Heart left ventricle (tissue), 16 donors: ENCODE data around the gene CD151. TPM values are rescaled to one million over a fixed set of nuclear protein-coding genes. Genes with fewer than 3 reads are reported as not detected.
A peak's percentile ranks its signal among the peaks of the same experiment; 100 is the strongest.

ENCODE experiments used
- ATAC-seq, 4 donors: fragments of 200-7000 bp; cut with Tn5 transposase; one replicate each; pipeline ENCODE4 v1.9.1; 2020 to 2022; ENCODE audit warnings: moderate library complexity in 4 of 4, mild to moderate bottlenecking in 3 of 4, moderate number of reproducible peaks in 1 of 4
- DNase-seq, 5 donors: peaks; one replicate each; pipeline ENCODE4 v3.0.0-alpha.2; 2020
- H3K27ac ChIP-seq, 12 donors: fragments of 200-600 bp; sonication (generic) in 4 of 12; one replicate each; pipeline versions ENCODE4 v1.5.0 to v1.8.0; 2016 to 2022; ENCODE audit warnings: mild to moderate bottlenecking in 2 of 12
- H3K27me3 ChIP-seq, 9 donors: fragments of 200-600 bp; sonication (generic) in 2 of 9; one replicate each; pipeline versions ENCODE4 v1.5.1 to v1.8.0; 2016 to 2022; ENCODE audit warnings: mild to moderate bottlenecking in 3 of 9
- H3K36me3 ChIP-seq, 9 donors: fragments of 200-600 bp; sonication (generic) in 2 of 9; one replicate each; pipeline versions ENCODE4 v1.5.0 to v1.8.0; 2018 to 2022; ENCODE audit warnings: mild to moderate bottlenecking in 2 of 9
- H3K4me1 ChIP-seq, 12 donors: fragments of 200-600 bp; sonication (generic) in 4 of 12; one replicate each; pipeline versions ENCODE4 v1.5.0 to v1.8.0; 2016 to 2022; ENCODE audit warnings: mild to moderate bottlenecking in 3 of 12
- H3K4me3 ChIP-seq, 12 donors: fragments of 200-600 bp; sonication (generic) in 4 of 12; one replicate each; pipeline versions ENCODE4 v1.5.0 to v1.8.0; 2017 to 2022; ENCODE audit warnings: mild to moderate bottlenecking in 9 of 12, moderate library complexity in 4 of 12
- H3K9me3 ChIP-seq, 12 donors: fragments of 200-600 bp; sonication (generic) in 4 of 12; one replicate each; pipeline versions ENCODE4 v1.5.0 to v1.8.0; 2016 to 2022; ENCODE audit warnings: mild to moderate bottlenecking in 1 of 12
- CTCF ChIP-seq, 12 donors: fragments of 200-600 bp; sonication (generic) in 4 of 12; IDR thresholded peaks; one replicate each; pipeline versions ENCODE4 v1.5.0 to v1.8.0; 2018 to 2022; ENCODE audit warnings: antibody characterized with exemption in 12 of 12, mild to moderate bottlenecking in 5 of 12
- POLR2A ChIP-seq, 2 donors: fragments of 450-650 bp; IDR thresholded peaks; one replicate each; pipeline ENCODE4 v1.6.1; 2017; ENCODE audit warnings: antibody characterized with exemption in 2 of 2, mild to moderate bottlenecking in 2 of 2, moderate library complexity in 2 of 2
- WGBS, 4 donors: extraction: QIAGEN DNeasy Blood & Tissue Kit in 2 of 4; methylation state at CpG; one replicate each; pipeline versions ENCODE4 v1.1.5 to v1.1.7; 2013 to 2018; 5-methylcytosine and 5-hydroxymethylcytosine counted together
- intact Hi-C, 10 donors: fragments of 100-400 bp; cut with DNase I; formaldehyde crosslinking; loops; one replicate each; pipeline versions ENCODE4 v1.11.1 to v1.14.2; 2022
- polyA plus RNA-seq, 2 donors: library from polyadenylated mRNA; stranded (reverse); fragments of 200-250 nt; gene quantifications; one replicate each; pipeline ENCODE4 v1.2.3, GENCODE V29; 2013
- total RNA-seq, 9 donors: library from RNA; depleted of rRNA in 2 of 9; stranded (reverse); fragments of >200 nt in 2 of 9; fragmentation: NEBNext Ultra II Directional in 3 of 9; extraction: Animal tissue kit (Norgen Biotek cat#: 25700) in 3 of 9; gene quantifications; one replicate each; pipeline versions ENCODE4 v1.1.0 to v1.2.4, GENCODE V29; 2016 to 2023
- donor health status: ischemic (EF 13 %, LVEDD 7.1; RV severe dilation, severe dysfunction).
- donor health status: healthy with polysubstance abuse.
- donor health status: DM: no; HTN: yes; CAD: no.
- donor health status: DM: no; HTN: no; CAD: no.
- donor health status: ischemic (EF 25% LVEDD 6.9; RV normal size, moderate dysfunction).
- donor health status: ischemic (EF 25% LVEDD 5.7; RV mildly dilated, moderate dysfunction).
- donor health status: healthy.
- donor health status: DM: yes; HTN: yes; CAD: no.
- donor health status: ischemic (EF 35%, LVEDD 5.7; RV mildly dilated, moderate dysfunction).
- donor health status: nonischemic (EF 11% LVEDD 7.7; RV severe dilation, severe dysfunction).
- donor health status: DM: yes; HTN: yes; CAD: no.
- donor health status: PGD.
- donor health status: ischemic (EF 29% LVEDD 5.4; RV normal size, mild dysfunction).
- donor health status: nonischemic (EF 23%, LVEDD 6.1; RV moderate dilation, normal function).

Gene CD151
- total and polyA plus RNA-seq, 11 donors, result 323 to 817 (median 477) TPM

DNA sequence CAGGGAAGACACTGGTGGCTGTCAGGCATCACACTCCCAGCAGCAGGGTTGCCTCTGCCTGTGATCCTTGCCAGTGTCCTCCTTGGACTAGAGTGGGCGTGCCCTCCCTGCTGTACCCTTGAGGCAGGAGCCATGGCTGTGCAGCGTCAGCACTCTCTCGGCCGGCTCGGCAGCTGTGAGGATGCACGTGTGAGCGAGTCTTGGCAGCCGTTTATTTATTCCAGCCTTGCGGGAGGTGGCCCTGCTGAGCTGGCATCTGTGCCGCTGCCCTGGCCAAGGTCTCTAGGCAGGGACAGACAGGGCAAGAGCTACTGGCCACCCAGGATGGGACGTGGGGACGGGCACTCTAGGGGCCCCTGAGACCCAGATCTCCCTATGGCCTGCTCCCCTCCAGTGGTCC is 43.8 kb downstream of the CD151 start:
- ATAC-seq (peak; percentile 88 to 94 (median 91)), DNase-seq (peak in 4 of 5 donors; percentile 62 to 82 (median 70))
- 38 to 54% (median 47%) methylated on average over 6 to 12 of the region's 12 CpGs for WGBS, 4 donors
- peak overlapping the region in 3 of 12 donors; percentile 15 to 52 (median 40) for H3K27ac ChIP-seq
- no peaks in the 10 kb centered on the region for H3K9me3 ChIP-seq
- TF ChIP-seq CTCF (IDR thresholded peaks at IDR 0.05), result no peak
- no peak for TF ChIP-seq POLR2A (IDR thresholded peaks at IDR 0.05)
- H3K4me3 ChIP-seq, result no peak overlapping the region
- H3K27me3 ChIP-seq, result no peaks in the 10 kb centered on the region
- intact Hi-C loops, result loop anchor here in 1 of 10 donors (1.0 kb wide), 1 partner anchor 33 kb away; no protein-coding TSS in a partner anchor
- H3K4me1 ChIP-seq, result peaks cover 0 to 12% (median 0%) of the 10 kb centered on the region in 12 donors
- H3K36me3 ChIP-seq, result peaks cover 0 to 17% (median 2%) of the 10 kb centered on the region in 9 donors

DNA sequence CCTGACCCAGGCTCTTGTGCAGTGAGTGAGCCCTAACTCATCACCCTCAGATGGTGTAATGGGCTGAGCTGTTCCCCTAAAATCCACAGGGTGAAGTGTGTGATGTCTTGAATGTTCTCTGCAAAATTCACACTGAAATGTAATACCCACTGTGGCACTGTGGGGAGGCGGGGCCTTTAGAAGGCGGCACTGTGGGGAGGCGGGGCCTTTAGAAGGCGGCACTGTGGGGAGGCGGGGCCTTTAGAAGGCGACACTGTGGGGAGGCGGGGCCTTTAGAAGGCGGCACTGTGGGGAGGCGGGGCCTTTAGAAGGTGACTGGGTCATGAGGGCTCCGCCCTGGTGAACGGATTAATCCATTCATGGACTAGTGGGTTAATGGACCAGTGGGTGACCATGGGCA is 44.8 kb downstream of the CD151 start:
- intact Hi-C loops, result no loop called here
- Histone ChIP-seq H3K36me3 (peaks cover 0 to 27% (median 13%) of the 10 kb centered on the region in 9 donors), H3K27me3 (no peaks in the 10 kb centered on the region), H3K4me3 (no peak overlapping the region), H3K4me1 (peaks cover 0 to 12% (median 0%) of the 10 kb centered on the region in 12 donors), H3K27ac (no peak overlapping the region), H3K9me3 (no peaks in the 10 kb centered on the region)
- 93 to 96% (median 95%) methylated on average over 11 of the region's 11 CpGs for WGBS, 4 donors
- TF ChIP-seq CTCF (IDR thresholded peaks at IDR 0.05) (no peak), POLR2A (IDR thresholded peaks at IDR 0.05) (no peak)
- DNase-seq (no peak), ATAC-seq (no peak)

DNA sequence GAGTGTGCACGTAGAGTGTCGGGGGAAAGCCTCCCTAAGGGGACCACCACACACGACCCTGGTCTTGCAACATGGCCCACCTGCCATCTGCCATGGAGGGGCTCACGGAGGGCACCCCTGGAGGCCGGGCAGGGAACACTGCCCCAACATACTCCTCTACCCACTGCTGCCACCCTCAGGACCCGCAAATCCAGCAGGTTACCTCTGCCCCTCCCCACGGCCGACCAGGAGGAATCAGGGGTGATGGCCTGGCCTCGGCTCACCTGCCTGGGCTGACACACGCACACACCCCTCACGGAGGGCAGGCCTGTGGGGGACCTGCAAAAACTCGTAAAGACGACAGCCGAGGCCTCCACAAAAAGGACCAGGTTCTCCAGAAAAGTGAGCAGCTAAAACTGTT is 47.7 kb downstream of the CD151 start:
- Histone ChIP-seq H3K27me3 (no peaks in the 10 kb centered on the region), H3K36me3 (peaks cover 0 to 34% (median 14%) of the 10 kb centered on the region in 9 donors), H3K4me3 (no peak overlapping the region), H3K27ac (no peak overlapping the region), H3K9me3 (no peaks in the 10 kb centered on the region), H3K4me1 (peaks cover 0 to 12% (median 0%) of the 10 kb centered on the region in 12 donors)
- WGBS, 4 donors, result 88 to 93% (median 90%) methylated on average over 8 to 14 of the region's 14 CpGs
- no peak for DNase-seq
- TF ChIP-seq POLR2A (IDR thresholded peaks at IDR 0.05), result no peak
- no peak for TF ChIP-seq CTCF (IDR thresholded peaks at IDR 0.05)
- ATAC-seq, result no peak
- intact Hi-C loops, result no loop called here

GRCh38 chr11:882596-882995 is 49.8 kb downstream of the CD151 start:
- intact Hi-C loops, result no loop called here
- H3K4me3 ChIP-seq, result no peak overlapping the region
- ATAC-seq (no peak), DNase-seq (no peak)
- no peak overlapping the region for H3K27ac ChIP-seq
- H3K27me3 ChIP-seq, result no peaks in the 10 kb centered on the region
- TF ChIP-seq POLR2A (IDR thresholded peaks at IDR 0.05) (no peak), CTCF (IDR thresholded peaks at IDR 0.05) (no peak)
- H3K36me3 ChIP-seq, result peaks cover 0 to 42% (median 18%) of the 10 kb centered on the region in 9 donors
- no peaks in the 10 kb centered on the region for H3K9me3 ChIP-seq
- no peaks in the 10 kb centered on the region for H3K4me1 ChIP-seq
- WGBS, 4 donors, result 87 to 93% (median 92%) methylated on average over 9 to 14 of the region's 14 CpGs
